Thyroid gland (tissue), 4 donors: ENCODE results near the gene TCERG1L. TPM values are rescaled to one million over a fixed set of nuclear protein-coding genes. Genes with fewer than 3 reads are reported as not detected.

ENCODE experiments used
- DNase-seq, 2 donors: peaks; one replicate each; pipeline ENCODE4 v3.0.0-alpha.2; 2019
- H3K27ac ChIP-seq, 3 donors: fragments of 200-600 bp; sonication (generic); 1 replicate in 2 of 3; 2 replicates in 1 of 3; pipeline ENCODE4 v1.5.1; 2016 to 2019; ENCODE audit warnings: mild to moderate bottlenecking in 1 of 3, moderate library complexity in 1 of 3
- H3K27me3 ChIP-seq: fragments of 200-600 bp; sonication (generic); one replicate; pipeline ENCODE4 v1.5.1; 2019
- H3K36me3 ChIP-seq, 2 donors: fragments of 200-600 bp; sonication (generic); one replicate each; pipeline ENCODE4 v1.5.1; 2016 to 2019
- H3K4me1 ChIP-seq, 2 donors: fragments of 200-600 bp; sonication (generic); one replicate each; pipeline ENCODE4 v1.5.1; 2017 to 2019
- H3K4me3 ChIP-seq, 3 donors: fragments of 200-600 bp; sonication (generic); replicated peaks in 1 of 3; 1 replicate in 2 of 3; 2 replicates in 1 of 3; pipeline ENCODE4 v1.5.1; 2016; ENCODE audit warnings: mild to moderate bottlenecking in 1 of 3
- H3K9me3 ChIP-seq: fragments of 200-600 bp; sonication (generic); one replicate; pipeline ENCODE4 v1.5.1; 2017
- POLR2A ChIP-seq, 2 donors: fragments of 450-650 bp; IDR thresholded peaks; one replicate each; pipeline ENCODE4 v1.6.1; 2017; ENCODE audit warnings: antibody characterized with exemption in 2 of 2, mild to moderate bottlenecking in 2 of 2, moderate library complexity in 1 of 2
- WGBS, 2 donors: methylation state at CpG; one replicate each; pipeline ENCODE4 v1.1.5; 2017; 5-methylcytosine and 5-hydroxymethylcytosine counted together
- intact Hi-C: fragments of 100-400 bp; cut with DNase I; formaldehyde crosslinking; loops from one replicate; pipeline ENCODE4 v1.15.1; 2023
- total RNA-seq, 4 donors: library from RNA; depleted of rRNA; stranded (reverse); fragments of >200 nt; gene quantifications; one replicate each; pipeline ENCODE4 v1.2.3, GENCODE V29; 2016
- TF ChIP-seq, protein P1 (sequence below), 6 experiments: fragments of 200-600 bp in 3 of 6; fragments of 450-650 bp in 3 of 6; sonication (generic) in 3 of 6; IDR thresholded peaks; one replicate each; pipeline ENCODE4 v1.5.1; 2016 to 2019; ENCODE audit warnings: antibody characterized with exemption in 6 of 6, mild to moderate bottlenecking in 2 of 6, inconsistent platforms in 1 of 6, moderate library complexity in 1 of 6

TCERG1L gene
- total RNA-seq, 4 donors from 2014 or later, result 4.3 to 23.6 (median 8.2) TPM

DNA sequence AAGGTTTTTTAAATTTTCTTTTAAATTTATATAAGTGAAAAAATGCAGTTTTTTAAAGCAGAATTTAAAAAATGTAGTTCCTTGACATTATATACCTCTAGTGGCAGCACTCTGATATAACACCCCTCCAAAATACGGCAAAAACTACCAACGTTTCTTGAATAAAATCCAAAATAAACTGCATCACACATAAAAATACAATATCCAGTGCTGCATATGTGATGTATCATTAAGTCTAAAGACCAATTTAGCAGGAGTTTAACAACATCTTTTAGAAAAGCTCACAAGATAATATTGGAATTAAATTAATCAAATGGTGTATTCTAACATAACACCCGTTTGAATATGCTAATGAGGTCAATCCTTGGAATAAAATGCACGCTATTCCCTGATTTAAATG lies 1.4 kb downstream of the TCERG1L start:
- Histone ChIP-seq H3K4me3 (peak overlapping the region in 2 of 3 donors; percentile 25 to 50), H3K4me1 (peaks cover 4 to 9% of the 10 kb centered on the region in 2 donors), H3K27me3 (no peaks in the 10 kb centered on the region), H3K9me3 (no peaks in the 10 kb centered on the region), H3K27ac (peak overlapping the region in 1 of 3 donors; percentile 63), H3K36me3 (no peaks in the 10 kb centered on the region)
- 13 to 15% methylated on average over 4 of the region's 4 CpGs for WGBS, 2 donors
- no peak for TF ChIP-seq POLR2A (IDR thresholded peaks at IDR 0.05)
- TF ChIP-seq, protein P1, sequence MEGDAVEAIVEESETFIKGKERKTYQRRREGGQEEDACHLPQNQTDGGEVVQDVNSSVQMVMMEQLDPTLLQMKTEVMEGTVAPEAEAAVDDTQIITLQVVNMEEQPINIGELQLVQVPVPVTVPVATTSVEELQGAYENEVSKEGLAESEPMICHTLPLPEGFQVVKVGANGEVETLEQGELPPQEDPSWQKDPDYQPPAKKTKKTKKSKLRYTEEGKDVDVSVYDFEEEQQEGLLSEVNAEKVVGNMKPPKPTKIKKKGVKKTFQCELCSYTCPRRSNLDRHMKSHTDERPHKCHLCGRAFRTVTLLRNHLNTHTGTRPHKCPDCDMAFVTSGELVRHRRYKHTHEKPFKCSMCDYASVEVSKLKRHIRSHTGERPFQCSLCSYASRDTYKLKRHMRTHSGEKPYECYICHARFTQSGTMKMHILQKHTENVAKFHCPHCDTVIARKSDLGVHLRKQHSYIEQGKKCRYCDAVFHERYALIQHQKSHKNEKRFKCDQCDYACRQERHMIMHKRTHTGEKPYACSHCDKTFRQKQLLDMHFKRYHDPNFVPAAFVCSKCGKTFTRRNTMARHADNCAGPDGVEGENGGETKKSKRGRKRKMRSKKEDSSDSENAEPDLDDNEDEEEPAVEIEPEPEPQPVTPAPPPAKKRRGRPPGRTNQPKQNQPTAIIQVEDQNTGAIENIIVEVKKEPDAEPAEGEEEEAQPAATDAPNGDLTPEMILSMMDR (IDR thresholded peaks at IDR 0.05), result peak in 4 of 6 experiments; percentile 44 to 59 (median 48)
- intact Hi-C loops, result loop anchor here (10.0 kb wide), 1 partner anchor 175 kb away; no protein-coding TSS in a partner anchor
- no peak for DNase-seq

GRCh38 chr10:131300508-131300907 lies 11.0 kb downstream of the TCERG1L start:
- no peak overlapping the region for H3K4me3 ChIP-seq
- TF ChIP-seq, protein P1 (IDR thresholded peaks at IDR 0.05), result no peak
- TF ChIP-seq POLR2A (IDR thresholded peaks at IDR 0.05), result no peak
- intact Hi-C loops, result no loop called here
- WGBS, 2 donors, result 53 to 74% methylated on average over 3 of the region's 3 CpGs
- no peaks in the 10 kb centered on the region for H3K4me1 ChIP-seq
- H3K9me3 ChIP-seq, result no peaks in the 10 kb centered on the region
- DNase-seq, result no peak
- H3K36me3 ChIP-seq, result no peaks in the 10 kb centered on the region
- H3K27ac ChIP-seq, result no peak overlapping the region
- no peaks in the 10 kb centered on the region for H3K27me3 ChIP-seq

DNA sequence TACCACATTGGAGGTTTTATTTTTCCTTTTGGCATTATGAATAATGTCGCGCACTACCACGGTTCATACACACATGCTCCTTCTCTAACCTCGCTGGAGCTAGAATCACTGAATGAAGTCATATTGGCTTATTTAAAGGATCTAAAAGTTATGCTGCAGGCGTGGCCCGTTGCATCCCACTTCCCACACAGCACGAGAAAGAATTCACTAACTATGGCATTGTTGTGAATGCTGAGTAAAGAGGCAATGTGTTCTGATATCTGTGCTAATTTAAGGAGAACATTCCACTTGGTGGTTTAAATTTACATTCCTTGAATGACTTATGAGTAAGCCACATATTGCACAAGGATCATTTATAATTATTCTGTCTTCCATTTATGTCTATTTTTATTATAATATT lies 20.7 kb downstream of the TCERG1L start:
- no peak for TF ChIP-seq POLR2A (IDR thresholded peaks at IDR 0.05)
- TF ChIP-seq, protein P1 (IDR thresholded peaks at IDR 0.05), result no peak
- intact Hi-C loops, result no loop called here
- Histone ChIP-seq H3K27me3 (no peaks in the 10 kb centered on the region), H3K27ac (no peak overlapping the region), H3K36me3 (no peaks in the 10 kb centered on the region), H3K4me1 (no peaks in the 10 kb centered on the region), H3K4me3 (no peak overlapping the region), H3K9me3 (no peaks in the 10 kb centered on the region)
- WGBS, 2 donors, result 65 to 67% methylated on average over 7 of the region's 7 CpGs
- DNase-seq, result no peak

- H3K9me3 ChIP-seq, result no peaks in the 10 kb centered on the region
- H3K4me3 ChIP-seq, result no peak overlapping the region
- no peak overlapping the region for H3K27ac ChIP-seq
- no peak for DNase-seq
- 84 to 92% methylated on average over 12 of the region's 12 CpGs for WGBS, 2 donors
- H3K27me3 ChIP-seq, result no peaks in the 10 kb centered on the region
- H3K4me1 ChIP-seq, result no peaks in the 10 kb centered on the region
- no peaks in the 10 kb centered on the region for H3K36me3 ChIP-seq
- intact Hi-C loops, result no loop called here
- TF ChIP-seq POLR2A (IDR thresholded peaks at IDR 0.05), result no peak
- TF ChIP-seq, protein P1 (IDR thresholded peaks at IDR 0.05), result no peak
Observed at GRCh38 chr10:131288648-131289047, 22.9 kb downstream of the TCERG1L start.

GRCh38 chr10:131282961-131283360 lies 28.6 kb downstream of the TCERG1L start:
- TF ChIP-seq, protein P1 (IDR thresholded peaks at IDR 0.05), result no peak
- TF ChIP-seq POLR2A (IDR thresholded peaks at IDR 0.05), result no peak
- no peaks in the 10 kb centered on the region for H3K27me3 ChIP-seq
- peaks cover 0 to 8% of the 10 kb centered on the region in 2 donors for H3K4me1 ChIP-seq
- no peak overlapping the region for H3K27ac ChIP-seq
- WGBS, 2 donors, result 51 to 60% methylated on average over 9 of the region's 9 CpGs
- peak; percentile 69 to 80 for DNase-seq
- intact Hi-C loops, result no loop called here
- H3K36me3 ChIP-seq, result no peaks in the 10 kb centered on the region
- H3K9me3 ChIP-seq, result no peaks in the 10 kb centered on the region
- H3K4me3 ChIP-seq, result no peak overlapping the region
